Brain microvascular endothelial cell (primary cell): ENCODE results near the gene SNX33.

Experiments used
- DNase-seq: peaks from one replicate; pipeline ENCODE4 v3.0.0-alpha.2; 2020
- H3K27ac ChIP-seq: fragments of 250-450 bp; sonication (Bioruptor Pico); 2 replicates; pipeline ENCODE4 v1.5.1; 2020; ENCODE audit warnings: mild to moderate bottlenecking, moderate library complexity
- H3K27me3 ChIP-seq: fragments of 250-450 bp; sonication (Bioruptor Pico); replicated peaks from 2 replicates; pipeline ENCODE4 v1.5.1; 2020; ENCODE audit warnings: mild to moderate bottlenecking
- H3K36me3 ChIP-seq: fragments of 250-450 bp; sonication (Bioruptor Pico); replicated peaks from 2 replicates; pipeline ENCODE4 v1.5.1; 2020; ENCODE audit warnings: mild to moderate bottlenecking
- H3K4me3 ChIP-seq: 2 replicates; pipeline ENCODE4 v1.5.1; 2011; ENCODE audit warnings: low read depth, mild to moderate bottlenecking, control low read depth, low read length, moderate library complexity
- CTCF ChIP-seq: IDR thresholded peaks from 2 replicates; pipeline ENCODE4 v1.5.1; 2011; ENCODE audit warnings: low read depth, mild to moderate bottlenecking, moderate library complexity, low read length, control low read depth, inconsistent platforms; ENCODE audit errors: missing control alignments
- in situ Hi-C: cut with HindIII; loops from 2 replicates; pipeline ENCODE4 v1.10.0; 2017; ENCODE audit warnings: low sequenced_read_pairs, low pct_ligation_motif_present

Gene SNX33

GRCh38 chr15:75672646-75673425, 25.1 kb downstream of the SNX33 start:
- peak; percentile 91 for DNase-seq
- Histone ChIP-seq H3K4me3 (no peak overlapping the region), H3K27me3 (no peaks in the 10 kb centered on the region), H3K36me3 (peaks cover 11% of the 10 kb centered on the region), H3K27ac (peak overlapping the region; percentile 99)
- TF ChIP-seq CTCF, result no peak
- in situ Hi-C loops, result no loop called here

DNA sequence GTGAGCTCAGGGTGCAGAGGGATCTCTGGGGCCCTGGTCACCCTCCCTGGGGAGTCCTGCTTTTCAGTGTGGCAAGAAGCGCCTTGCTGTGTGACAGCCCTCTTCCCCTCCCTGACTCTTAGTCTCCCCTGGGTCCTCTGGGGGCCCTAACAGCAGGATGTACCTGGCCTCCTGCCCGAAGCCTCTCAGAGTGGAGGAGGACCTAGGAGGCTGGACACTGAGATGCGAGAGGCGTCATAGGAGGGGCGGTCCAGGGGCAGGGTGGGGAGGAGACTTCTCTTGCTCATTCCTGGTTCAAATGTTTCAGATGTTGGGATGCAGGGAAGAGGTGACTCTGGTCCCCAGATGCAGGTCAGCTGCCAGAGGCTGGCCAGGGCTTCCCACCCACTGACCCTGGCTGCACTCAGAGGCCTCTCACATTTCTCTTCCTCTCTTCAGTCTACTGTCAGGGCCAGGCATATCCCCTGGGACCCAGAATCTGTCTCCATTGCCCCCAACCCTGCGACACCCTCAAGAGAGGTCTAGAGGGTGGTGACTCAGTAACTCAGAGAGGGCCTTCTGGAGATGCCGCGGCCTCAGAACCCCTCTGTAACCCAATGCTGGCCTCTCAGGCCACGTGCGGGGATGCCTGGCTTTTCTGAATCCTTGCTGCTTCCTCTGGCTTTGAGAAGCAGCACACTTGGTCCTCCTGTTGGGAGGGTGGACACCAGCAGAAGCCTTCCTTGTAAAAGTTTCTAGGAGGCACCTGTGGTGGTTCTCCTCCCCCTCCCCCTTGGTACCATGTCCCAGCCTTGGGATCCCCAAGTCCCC, 25.9 kb downstream of the SNX33 start:
- in situ Hi-C loops, result no loop called here
- H3K27ac ChIP-seq, result peak overlapping the region; percentile 99
- H3K4me3 ChIP-seq, result no peak overlapping the region

DNA sequence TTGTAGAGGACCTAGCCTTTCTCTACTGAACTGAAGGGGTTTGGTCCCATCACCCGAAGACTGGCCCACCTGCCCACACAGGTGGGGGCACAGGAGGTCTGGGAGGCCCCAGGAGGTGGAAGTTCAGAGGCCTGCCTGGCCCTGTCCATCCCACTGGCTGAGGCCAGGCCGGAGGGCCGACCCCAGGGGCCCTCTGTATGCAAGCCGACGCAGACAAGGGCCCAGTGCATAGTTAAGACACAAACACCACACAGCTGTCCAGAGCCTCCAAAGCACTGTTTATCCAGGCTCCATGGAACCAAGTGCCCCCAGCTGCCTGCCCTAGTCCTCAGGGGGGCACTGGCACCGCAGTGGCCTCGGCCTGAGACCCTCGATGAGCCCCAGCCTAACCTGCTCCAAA, 26.7 kb downstream of the SNX33 start:
- no peaks in the 10 kb centered on the region for H3K27me3 ChIP-seq
- no peak overlapping the region for H3K4me3 ChIP-seq
- no peak for TF ChIP-seq CTCF
- no peak overlapping the region for H3K27ac ChIP-seq
- peaks cover 11% of the 10 kb centered on the region for H3K36me3 ChIP-seq
- in situ Hi-C loops, result no loop called here
- DNase-seq, result no peak

More for the DNA sequence above, 25.9 kb downstream of the SNX33 start:
- peaks cover 11% of the 10 kb centered on the region for H3K36me3 ChIP-seq
- DNase-seq, result peak; percentile 83
- no peak for TF ChIP-seq CTCF
- H3K27me3 ChIP-seq, result no peaks in the 10 kb centered on the region

DNA sequence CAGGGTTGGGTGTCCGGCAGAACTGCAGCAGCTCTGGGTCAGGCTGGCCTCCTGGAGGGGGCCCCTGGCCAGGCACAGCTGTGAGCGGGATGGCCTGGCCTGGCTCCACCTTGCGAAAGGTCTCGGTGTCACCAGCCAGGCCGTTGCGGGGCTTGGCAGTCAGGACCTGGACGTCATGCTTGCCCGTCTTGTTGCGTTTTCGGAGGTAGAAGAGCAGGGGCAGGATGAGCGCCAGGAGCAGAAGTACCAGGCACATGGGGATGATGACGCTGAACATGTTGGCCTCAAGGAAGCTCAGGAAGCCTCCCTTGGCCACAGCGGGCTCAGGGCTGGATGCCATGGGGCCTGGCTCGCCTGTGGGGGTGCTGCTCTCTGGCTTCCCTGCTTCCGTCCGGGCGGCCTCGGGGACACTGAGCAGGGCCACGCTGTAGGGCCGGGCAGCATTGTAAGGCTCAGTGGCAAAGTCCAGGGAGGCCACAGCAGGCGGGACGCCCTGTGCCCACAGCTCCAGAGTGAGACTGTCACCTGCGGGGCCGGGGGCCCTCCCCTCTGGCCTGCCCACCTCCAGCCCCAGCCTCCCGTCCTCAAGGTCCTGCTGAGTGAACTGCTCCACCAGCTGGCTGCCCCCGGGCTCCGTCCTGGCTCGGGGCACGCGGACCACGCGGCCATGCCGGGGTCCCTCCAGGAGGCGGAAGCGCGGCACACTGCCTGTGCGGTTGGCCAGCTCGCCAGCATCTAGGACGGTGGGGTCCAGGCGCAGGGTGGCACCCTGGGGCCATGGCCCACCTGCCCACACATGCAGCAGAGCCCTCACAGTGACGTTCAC, 28.1 kb downstream of the SNX33 start:
- H3K27ac ChIP-seq, result no peak overlapping the region
- peaks cover 12% of the 10 kb centered on the region for H3K36me3 ChIP-seq
- H3K27me3 ChIP-seq, result no peaks in the 10 kb centered on the region
- no peak for DNase-seq
- no peak overlapping the region for H3K4me3 ChIP-seq
- in situ Hi-C loops, result no loop called here
- TF ChIP-seq CTCF, result no peak

DNA sequence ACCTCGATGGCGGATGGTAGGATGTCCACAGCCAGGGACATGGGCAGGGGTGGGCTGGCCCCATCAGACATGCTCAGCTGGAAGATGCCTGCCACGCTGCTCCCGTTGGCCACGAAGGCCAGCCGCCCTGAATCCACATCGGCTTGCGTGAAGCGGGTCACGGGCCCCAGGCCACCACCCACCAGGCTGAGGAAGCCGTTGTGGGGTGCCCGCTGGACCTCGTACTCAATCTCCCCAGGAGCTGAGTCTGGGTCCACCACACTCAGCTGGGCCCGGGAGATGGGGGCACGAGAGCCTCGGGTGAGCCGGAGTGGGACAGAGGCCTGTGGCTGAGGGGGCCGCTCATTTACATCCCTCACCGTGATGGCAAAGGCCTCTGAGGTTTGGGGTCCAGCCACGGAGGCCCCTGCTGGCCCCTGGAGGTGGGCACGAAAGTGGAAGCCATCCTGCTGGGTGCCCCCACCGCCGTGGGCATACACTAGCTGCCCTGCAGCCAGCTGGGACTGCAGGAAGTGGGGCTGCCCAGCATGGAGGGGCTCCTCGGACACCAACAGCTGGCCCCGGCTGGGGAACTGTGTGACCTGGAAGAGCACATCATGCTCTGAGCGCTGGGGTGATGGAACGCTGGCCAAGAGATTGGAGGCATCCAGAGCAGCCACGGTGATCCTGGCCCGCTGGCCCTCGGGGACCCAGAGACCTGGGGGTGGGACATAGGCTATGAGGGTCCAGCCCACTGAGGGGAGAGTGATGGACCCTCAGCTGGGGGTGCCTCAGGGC, 29.2 kb downstream of the SNX33 start:
- Histone ChIP-seq H3K36me3 (peaks cover 16% of the 10 kb centered on the region), H3K27me3 (no peaks in the 10 kb centered on the region), H3K27ac (no peak overlapping the region), H3K4me3 (no peak overlapping the region)
- in situ Hi-C loops, result no loop called here
- no peak for DNase-seq
- TF ChIP-seq CTCF, result no peak
